GM12864 (cell line): ENCODE data around the gene ZFTA.

ENCODE experiments used
- DNase-seq: peaks from one replicate; pipeline ENCODE4 v3.0.0-alpha.2; 2011; ENCODE audit warnings: low read depth
- H3K4me3 ChIP-seq: 2 replicates; pipeline ENCODE4 v1.5.1; 2011; ENCODE audit warnings: mild to moderate bottlenecking, low read depth, low read length, control low read depth
- TF ChIP-seq, protein P1 (sequence below): IDR thresholded peaks from 2 replicates; pipeline ENCODE4 v1.5.1; 2011; ENCODE audit warnings: low read depth, mild to moderate bottlenecking, moderate library complexity, low read length, control low read depth, inconsistent platforms; ENCODE audit errors: missing control alignments

Gene ZFTA

DNA sequence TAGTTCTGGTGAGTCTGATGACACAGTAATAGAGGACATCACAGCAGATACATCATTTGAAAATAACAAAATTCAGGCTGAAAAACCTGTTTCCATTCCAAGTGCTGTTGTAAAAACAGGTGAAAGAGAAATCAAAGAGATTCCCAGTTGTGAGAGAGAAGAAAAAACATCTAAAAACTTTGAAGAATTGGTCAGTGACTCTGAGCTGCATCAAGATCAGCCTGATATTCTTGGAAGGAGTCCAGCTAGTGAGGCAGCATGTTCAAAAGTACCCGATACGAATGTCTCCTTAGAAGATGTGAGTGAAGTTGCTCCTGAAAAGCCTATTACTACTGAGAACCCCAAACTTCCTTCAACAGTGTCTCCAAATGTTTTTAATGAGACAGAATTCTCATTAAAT lies 48.6 kb downstream of the ZFTA start:
- H3K4me3 ChIP-seq: no peak overlapping the region
- DNase-seq: no peak
- TF ChIP-seq, protein P1, sequence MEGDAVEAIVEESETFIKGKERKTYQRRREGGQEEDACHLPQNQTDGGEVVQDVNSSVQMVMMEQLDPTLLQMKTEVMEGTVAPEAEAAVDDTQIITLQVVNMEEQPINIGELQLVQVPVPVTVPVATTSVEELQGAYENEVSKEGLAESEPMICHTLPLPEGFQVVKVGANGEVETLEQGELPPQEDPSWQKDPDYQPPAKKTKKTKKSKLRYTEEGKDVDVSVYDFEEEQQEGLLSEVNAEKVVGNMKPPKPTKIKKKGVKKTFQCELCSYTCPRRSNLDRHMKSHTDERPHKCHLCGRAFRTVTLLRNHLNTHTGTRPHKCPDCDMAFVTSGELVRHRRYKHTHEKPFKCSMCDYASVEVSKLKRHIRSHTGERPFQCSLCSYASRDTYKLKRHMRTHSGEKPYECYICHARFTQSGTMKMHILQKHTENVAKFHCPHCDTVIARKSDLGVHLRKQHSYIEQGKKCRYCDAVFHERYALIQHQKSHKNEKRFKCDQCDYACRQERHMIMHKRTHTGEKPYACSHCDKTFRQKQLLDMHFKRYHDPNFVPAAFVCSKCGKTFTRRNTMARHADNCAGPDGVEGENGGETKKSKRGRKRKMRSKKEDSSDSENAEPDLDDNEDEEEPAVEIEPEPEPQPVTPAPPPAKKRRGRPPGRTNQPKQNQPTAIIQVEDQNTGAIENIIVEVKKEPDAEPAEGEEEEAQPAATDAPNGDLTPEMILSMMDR: no peak

DNA sequence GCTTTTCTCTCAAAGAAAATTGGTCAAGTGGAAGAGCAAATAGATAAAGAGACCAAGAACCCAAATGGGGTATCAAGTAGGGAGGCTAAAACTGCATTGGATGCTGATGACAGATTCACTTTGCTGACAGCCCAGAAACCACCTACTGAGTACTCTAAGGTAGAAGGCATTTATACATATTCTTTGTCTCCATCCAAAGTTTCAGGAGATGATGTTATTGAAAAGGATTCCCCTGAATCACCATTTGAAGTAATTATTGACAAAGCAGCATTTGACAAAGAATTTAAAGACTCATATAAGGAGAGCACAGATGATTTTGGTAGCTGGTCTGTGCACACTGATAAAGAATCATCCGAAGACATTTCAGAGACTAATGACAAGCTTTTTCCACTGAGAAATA lies 49.6 kb downstream of the ZFTA start:
- TF ChIP-seq, protein P1: no peak
- H3K4me3 ChIP-seq: no peak overlapping the region
- no peak for DNase-seq
